K562 (cell line): ENCODE measurements around the gene SLC15A1. TPM values are rescaled to one million over a fixed set of nuclear protein-coding genes. Genes with fewer than 3 reads are reported as not detected.

ENCODE experiments used
- ATAC-seq: fragments of 200-7000 bp; cut with Tn5 transposase; 3 replicates; pipeline ENCODE4 v1.9.1; 2020; ENCODE audit warnings: moderate library complexity
- BruUV-seq: library from RNA; stranded (reverse); fragments of 400-500 nt; replicated peaks from 2 replicates; lab custom pipeline; 2021; lab: Mats Ljungman, UMichigan
- CTCF ChIA-PET: fragments of 300-600 bp; formaldehyde crosslinking; extraction: SDS; loops from one replicate; lab custom pipeline; 2021; ENCODE audit warnings: low intra/inter-chr PET ratio; lab: Yijun Ruan, JAX
- POLR2A ChIA-PET: fragments of 300-600, 350-650 bp; sonication (Branson Sonifier 250); formaldehyde crosslinking; extraction: SDS; loops from one replicate; lab custom pipeline; 2021; ENCODE audit warnings: antibody characterized with exemption, inconsistent platforms; lab: Yijun Ruan, JAX
- DNase-seq, 4 experiments: peaks; one replicate each; pipeline versions ENCODE4 v3.0.0 to v3.0.0-alpha.2; 2011 to 2018; ENCODE audit warnings: low spot score in 3 of 4, mixed read lengths in 3 of 4; ENCODE audit errors: extremely low read depth in 1 of 4
- FAIRE-seq: peaks from 2 replicates; lab custom pipeline; 2011; peaks lifted over from hg19 to GRCh38; lab: Jason Lieb, UNC
- H2AFZ ChIP-seq: 2 replicates; pipeline ENCODE4 v1.6.0; 2011; ENCODE audit warnings: low read depth, low read length, control low read depth, inconsistent platforms
- H3K27ac ChIP-seq: fragments of 200-600 bp; 3 replicates; pipeline ENCODE4 v1.8.0; 2011; ENCODE audit warnings: low read depth, mild to moderate bottlenecking, control low read depth, inconsistent platforms, low read length, moderate library complexity, mixed read lengths; ENCODE audit errors: extremely low read depth
- H3K27me3 ChIP-seq, 2 experiments: fragments of 300-600 bp in 1 of 2; 2 replicates in 1 of 2; 3 replicates in 1 of 2; pipeline versions ENCODE4 v1.6.0 to v1.8.0; 2011; ENCODE audit warnings: inconsistent platforms in 2 of 2, low read length in 2 of 2, mild to moderate bottlenecking in 1 of 2, mixed read lengths in 1 of 2, moderate library complexity in 1 of 2; ENCODE audit not compliant: control insufficient read depth in 2 of 2, insufficient read depth in 2 of 2
- H3K36me3 ChIP-seq: fragments of 300-600 bp; 3 replicates; pipeline ENCODE4 v1.8.0; 2011; ENCODE audit warnings: mild to moderate bottlenecking, low read length, inconsistent platforms; ENCODE audit not compliant: control insufficient read depth, insufficient read depth
- H3K4me1 ChIP-seq, 2 experiments: fragments of 200-600 bp in 1 of 2; replicated peaks in 1 of 2; 2 replicates in 1 of 2; 3 replicates in 1 of 2; pipeline versions ENCODE4 v1.5.1 to v1.8.0; 2011; ENCODE audit warnings: inconsistent platforms in 2 of 2, low read length in 2 of 2, mild to moderate bottlenecking in 1 of 2, mixed read lengths in 1 of 2, moderate library complexity in 1 of 2; ENCODE audit not compliant: control insufficient read depth in 2 of 2, insufficient read depth in 2 of 2
- H3K4me2 ChIP-seq: 2 replicates; pipeline ENCODE4 v1.6.1; 2011; ENCODE audit warnings: low read length, control low read depth, inconsistent platforms, mixed read lengths; ENCODE audit not compliant: insufficient read depth
- H3K4me3 ChIP-seq: fragments of 200-600 bp; sonication (generic), shearing (Covaris generic); 2 replicates; pipeline ENCODE4 v1.5.1; 2016; ENCODE audit warnings: control low read depth, inconsistent platforms
- H3K79me2 ChIP-seq: fragments of 200-600 bp; 3 replicates; pipeline ENCODE4 v1.8.0; 2011; ENCODE audit warnings: low read length, inconsistent platforms; ENCODE audit not compliant: control insufficient read depth, insufficient read depth
- H3K9ac ChIP-seq, 2 experiments: 2 replicates each; pipeline versions ENCODE4 v1.6.0 to v1.6.1; 2011; ENCODE audit warnings: low read depth in 2 of 2, low read length in 2 of 2, control low read depth in 1 of 2, inconsistent platforms in 1 of 2, mild to moderate bottlenecking in 1 of 2, mixed read lengths in 1 of 2; ENCODE audit not compliant: insufficient read depth in 1 of 2
- H3K9me1 ChIP-seq: one replicate; pipeline ENCODE4 v1.6.0; 2011; ENCODE audit warnings: inconsistent platforms, mild to moderate bottlenecking, low read length, moderate library complexity; ENCODE audit not compliant: control insufficient read depth, insufficient read depth
- H3K9me3 ChIP-seq: replicated peaks from 2 replicates; pipeline ENCODE4 v1.5.1; 2011; ENCODE audit warnings: low read depth, low read length, inconsistent platforms; ENCODE audit not compliant: control insufficient read depth, insufficient read depth
- H4K20me1 ChIP-seq: replicated peaks from 2 replicates; pipeline ENCODE4 v1.6.1; 2011; ENCODE audit warnings: low read length, inconsistent platforms, mixed read lengths; ENCODE audit not compliant: control insufficient read depth, insufficient read depth
- DPF2 ChIP-seq: fragments of 450-650 bp; IDR thresholded peaks from 2 replicates; pipeline ENCODE4 v1.6.1; 2016
- FOSL1 ChIP-seq: fragments of 200-800 bp; sonication (Bioruptor generic); conservative IDR thresholded peaks from 2 replicates; pipeline ENCODE4 v1.6.1; 2016; ENCODE audit warnings: missing genetic modification characterization, missing compliant biosample characterization
- FOXA3 ChIP-seq, 2 experiments: fragments of 450-650 bp in 1 of 2; sonication (generic) in 1 of 2; formaldehyde crosslinking; IDR thresholded peaks in 1 of 2; conservative IDR thresholded peaks in 1 of 2; 2 replicates each; pipeline versions ENCODE4 v1.4.0 to v1.8.0; 2020 to 2022; ENCODE audit warnings: mild to moderate bottlenecking in 2 of 2, missing genetic modification reagents in 1 of 2
- HDGF ChIP-seq: fragments of 450-650 bp; IDR thresholded peaks from 2 replicates; pipeline ENCODE4 v1.6.1; 2016
- HLTF ChIP-seq: fragments of 450-650 bp; IDR thresholded peaks from 2 replicates; pipeline ENCODE4 v1.6.1; 2016
- NFYB ChIP-seq: IDR thresholded peaks from 2 replicates; pipeline ENCODE4 v1.6.1; 2011; ENCODE audit warnings: mild to moderate bottlenecking, moderate library complexity; ENCODE audit not compliant: insufficient read length; ENCODE audit errors: extremely low read depth
- NR2C1 ChIP-seq, 2 experiments: fragments of 450-650 bp; IDR thresholded peaks; 2 replicates each; pipeline ENCODE4 v1.6.1; 2017; ENCODE audit warnings: mild to moderate bottlenecking in 2 of 2, antibody characterized with exemption in 1 of 2, inconsistent platforms in 1 of 2, missing compliant biosample characterization in 1 of 2, missing genetic modification characterization in 1 of 2
- NRF1 ChIP-seq, 2 experiments: fragments of 450-650 bp; IDR thresholded peaks in 1 of 2; conservative IDR thresholded peaks in 1 of 2; 2 replicates each; pipeline ENCODE4 v1.6.1; 2014; ENCODE audit warnings: mild to moderate bottlenecking in 2 of 2
- PML ChIP-seq: IDR thresholded peaks from 2 replicates; pipeline ENCODE4 v1.6.1; 2012; ENCODE audit warnings: low read length, inconsistent platforms
- RBM22 ChIP-seq: fragments of 200-400 bp; formaldehyde crosslinking; IDR thresholded peaks from 2 replicates; pipeline ENCODE4 v1.6.1; 2018; ENCODE audit warnings: low read length, low read depth; ENCODE audit not compliant: poor library complexity, severe bottlenecking
- SMAD2 ChIP-seq: fragments of 150-350 bp; IDR thresholded peaks from 2 replicates; pipeline ENCODE4 v1.6.1; 2014; ENCODE audit warnings: low read depth, mild to moderate bottlenecking, low read length
- SP1 ChIP-seq: sonication (generic); formaldehyde crosslinking; IDR thresholded peaks from 2 replicates; pipeline ENCODE4 v1.8.1; 2022; ENCODE audit warnings: mild to moderate bottlenecking, missing genetic modification reagents
- ZNF212 ChIP-seq: fragments of 450-650 bp; formaldehyde crosslinking; IDR thresholded peaks from 2 replicates; pipeline ENCODE4 v1.4.0; 2020; ENCODE audit warnings: mild to moderate bottlenecking
- ZNF699 ChIP-seq: fragments of 250-450 bp; sonication (Bioruptor Pico); IDR thresholded peaks from 2 replicates; pipeline ENCODE4 v1.8.0; 2021; ENCODE audit warnings: mild to moderate bottlenecking, moderate library complexity; ENCODE audit not compliant: insufficient replicate concordance
- ZNF75A ChIP-seq: fragments of 450-650 bp; formaldehyde crosslinking; IDR thresholded peaks from 2 replicates; pipeline ENCODE4 v1.4.0; 2020; ENCODE audit warnings: mild to moderate bottlenecking
- ZZZ3 ChIP-seq: fragments of 450-650 bp; IDR thresholded peaks from 2 replicates; pipeline ENCODE4 v1.6.1; 2016; ENCODE audit warnings: antibody characterized with exemption, mild to moderate bottlenecking, moderate library complexity
- WGBS: fragments of 100-300 bp; shearing (Covaris generic); methylation state at CpG from one replicate; pipeline ENCODE4 v1.1.6; 2016; ENCODE audit warnings: low coverage, mixed read lengths; ENCODE audit not compliant: insufficient coverage; ENCODE audit errors: missing lambda C conversion rate; 5-methylcytosine and 5-hydroxymethylcytosine counted together
- in situ Hi-C: fragments of 300-500 bp; cut with MboI; formaldehyde crosslinking; loops from 4 replicates; pipeline ENCODE4 v1.15.0; 2018; ENCODE audit warnings: inconsistent platforms, mixed read lengths
- intact Hi-C: fragments of 100-400 bp; cut with micrococcal nuclease; formaldehyde crosslinking; loops from 2 replicates; pipeline ENCODE4 v1.14.2; 2022
- polyA plus RNA-seq, 8 experiments: library from polyadenylated mRNA; depleted of rRNA in 4 of 8; stranded (reverse) in 5 of 8; unstranded in 3 of 8; fragments of >200 nt; fragmentation: Nextera tagmentation in 2 of 8; fragmentation: Illumina TruSeq in 1 of 8; extraction: Ambion mirVana in 2 of 8; extraction: Trizol in 1 of 8; gene quantifications; 2 replicates each; pipeline versions ENCODE4 v1.2.1 to v1.2.3, GENCODE V29; 2011 to 2014; ENCODE audit warnings: inconsistent platforms in 1 of 8, missing spikeins in 1 of 8
- total RNA-seq, 7 experiments: library from RNA; depleted of rRNA in 6 of 7; stranded (reverse); fragments of >200 nt in 6 of 7; fragmentation: Illumina TruSeq in 2 of 7; extraction: Trizol in 2 of 7; gene quantifications; 2 replicates each; pipeline versions ENCODE4 v1.2.1 to v1.2.3, GENCODE V29; 2011 to 2021; ENCODE audit warnings: low replicate concordance in 1 of 7
- TF ChIP-seq, protein P1 (sequence below): sonication (generic); formaldehyde crosslinking; IDR thresholded peaks from 2 replicates; pipeline ENCODE4 v1.8.0; 2022; ENCODE audit warnings: mild to moderate bottlenecking, missing genetic modification reagents
- TF ChIP-seq, protein P2 (sequence below): fragments of 450-650 bp; IDR thresholded peaks from 2 replicates; pipeline ENCODE4 v1.6.1; 2016; ENCODE audit warnings: borderline replicate concordance

Gene SLC15A1
- total and polyA plus RNA-seq, 9 of the 15 experiments (the other 6 are each of a cell fraction or from before 2014, with no cell fraction given): not detected

DNA sequence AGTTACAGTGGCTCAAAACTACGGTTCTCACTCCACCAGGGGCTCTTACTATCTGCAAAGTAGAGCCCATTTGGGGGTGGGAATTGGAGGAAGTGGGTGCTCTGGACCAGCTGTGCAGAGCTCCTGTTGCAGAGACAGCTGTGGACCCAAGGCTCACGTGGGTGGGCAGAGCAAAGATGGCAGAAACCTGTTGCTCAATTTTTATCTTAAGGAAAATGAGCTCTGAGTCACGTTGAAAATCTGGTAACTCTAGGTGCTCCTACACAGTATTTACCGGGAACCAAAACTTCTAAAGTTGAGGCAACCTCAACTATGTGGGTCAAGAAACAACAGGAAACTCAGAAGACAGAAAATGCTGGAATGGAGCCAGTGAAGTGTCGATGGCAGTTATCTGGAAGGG lies 30.2 kb upstream of the SLC15A1 start (continued):
- no peak for TF ChIP-seq FOSL1 (tag)
- TF ChIP-seq NFYB: no peak
- TF ChIP-seq ZNF699 (CRISPR knock-in tag): no peak
- no peak for TF ChIP-seq ZNF212 (CRISPR knock-in tag)
- TF ChIP-seq PML: no peak
- TF ChIP-seq HLTF: no peak
- TF ChIP-seq, protein P1, sequence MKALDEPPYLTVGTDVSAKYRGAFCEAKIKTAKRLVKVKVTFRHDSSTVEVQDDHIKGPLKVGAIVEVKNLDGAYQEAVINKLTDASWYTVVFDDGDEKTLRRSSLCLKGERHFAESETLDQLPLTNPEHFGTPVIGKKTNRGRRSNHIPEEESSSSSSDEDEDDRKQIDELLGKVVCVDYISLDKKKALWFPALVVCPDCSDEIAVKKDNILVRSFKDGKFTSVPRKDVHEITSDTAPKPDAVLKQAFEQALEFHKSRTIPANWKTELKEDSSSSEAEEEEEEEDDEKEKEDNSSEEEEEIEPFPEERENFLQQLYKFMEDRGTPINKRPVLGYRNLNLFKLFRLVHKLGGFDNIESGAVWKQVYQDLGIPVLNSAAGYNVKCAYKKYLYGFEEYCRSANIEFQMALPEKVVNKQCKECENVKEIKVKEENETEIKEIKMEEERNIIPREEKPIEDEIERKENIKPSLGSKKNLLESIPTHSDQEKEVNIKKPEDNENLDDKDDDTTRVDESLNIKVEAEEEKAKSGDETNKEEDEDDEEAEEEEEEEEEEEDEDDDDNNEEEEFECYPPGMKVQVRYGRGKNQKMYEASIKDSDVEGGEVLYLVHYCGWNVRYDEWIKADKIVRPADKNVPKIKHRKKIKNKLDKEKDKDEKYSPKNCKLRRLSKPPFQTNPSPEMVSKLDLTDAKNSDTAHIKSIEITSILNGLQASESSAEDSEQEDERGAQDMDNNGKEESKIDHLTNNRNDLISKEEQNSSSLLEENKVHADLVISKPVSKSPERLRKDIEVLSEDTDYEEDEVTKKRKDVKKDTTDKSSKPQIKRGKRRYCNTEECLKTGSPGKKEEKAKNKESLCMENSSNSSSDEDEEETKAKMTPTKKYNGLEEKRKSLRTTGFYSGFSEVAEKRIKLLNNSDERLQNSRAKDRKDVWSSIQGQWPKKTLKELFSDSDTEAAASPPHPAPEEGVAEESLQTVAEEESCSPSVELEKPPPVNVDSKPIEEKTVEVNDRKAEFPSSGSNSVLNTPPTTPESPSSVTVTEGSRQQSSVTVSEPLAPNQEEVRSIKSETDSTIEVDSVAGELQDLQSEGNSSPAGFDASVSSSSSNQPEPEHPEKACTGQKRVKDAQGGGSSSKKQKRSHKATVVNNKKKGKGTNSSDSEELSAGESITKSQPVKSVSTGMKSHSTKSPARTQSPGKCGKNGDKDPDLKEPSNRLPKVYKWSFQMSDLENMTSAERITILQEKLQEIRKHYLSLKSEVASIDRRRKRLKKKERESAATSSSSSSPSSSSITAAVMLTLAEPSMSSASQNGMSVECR (CRISPR knock-in tag): no peak

DNA sequence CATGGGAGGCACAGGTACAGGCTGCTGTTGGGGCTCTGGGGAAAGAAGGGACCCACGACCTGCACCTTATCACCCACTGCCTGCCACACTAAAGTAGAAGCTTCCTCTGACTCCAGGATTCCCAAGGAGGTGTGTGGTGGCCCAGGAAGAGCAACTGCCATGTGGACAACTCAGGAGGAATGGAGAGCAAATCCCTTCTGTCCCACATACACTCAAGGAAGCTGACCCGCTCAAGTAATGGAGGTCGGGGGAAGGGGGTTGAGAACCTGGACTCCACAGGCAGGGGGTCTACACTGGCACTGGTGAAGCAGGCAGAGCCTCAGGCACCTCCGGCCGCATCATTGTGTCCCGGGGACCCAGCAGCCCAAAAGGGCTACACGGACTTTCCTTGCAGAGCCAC lies 29.4 kb upstream of the SLC15A1 start:
- intact Hi-C loops (no loop called here), in situ Hi-C loops (no loop called here)
- no peak overlapping the region for H3K27ac ChIP-seq
- no peaks in the 10 kb centered on the region for H3K9me3 ChIP-seq
- H3K9ac ChIP-seq: no peak overlapping the region
- H3K4me3 ChIP-seq: no peak overlapping the region
- peaks cover 16 to 57% of the 10 kb centered on the region in 2 experiments for H3K27me3 ChIP-seq
- BruUV-seq: no TSS peak
- no peak overlapping the region for H3K4me2 ChIP-seq
- no peaks in the 10 kb centered on the region for H3K4me1 ChIP-seq
- no peak for FAIRE-seq
- ChIA-PET CTCF (no interaction called here), POLR2A (no interaction called here)
- no peaks in the 10 kb centered on the region for H3K9me1 ChIP-seq
- no peaks in the 10 kb centered on the region for H4K20me1 ChIP-seq
- WGBS: 2% methylated on average over 7 of the region's 7 CpGs
- no peak overlapping the region for H2AFZ ChIP-seq
- H3K36me3 ChIP-seq: no peaks in the 10 kb centered on the region
- no peaks in the 10 kb centered on the region for H3K79me2 ChIP-seq
- ATAC-seq: no peak
- no peak for DNase-seq
- TF ChIP-seq, protein P2, sequence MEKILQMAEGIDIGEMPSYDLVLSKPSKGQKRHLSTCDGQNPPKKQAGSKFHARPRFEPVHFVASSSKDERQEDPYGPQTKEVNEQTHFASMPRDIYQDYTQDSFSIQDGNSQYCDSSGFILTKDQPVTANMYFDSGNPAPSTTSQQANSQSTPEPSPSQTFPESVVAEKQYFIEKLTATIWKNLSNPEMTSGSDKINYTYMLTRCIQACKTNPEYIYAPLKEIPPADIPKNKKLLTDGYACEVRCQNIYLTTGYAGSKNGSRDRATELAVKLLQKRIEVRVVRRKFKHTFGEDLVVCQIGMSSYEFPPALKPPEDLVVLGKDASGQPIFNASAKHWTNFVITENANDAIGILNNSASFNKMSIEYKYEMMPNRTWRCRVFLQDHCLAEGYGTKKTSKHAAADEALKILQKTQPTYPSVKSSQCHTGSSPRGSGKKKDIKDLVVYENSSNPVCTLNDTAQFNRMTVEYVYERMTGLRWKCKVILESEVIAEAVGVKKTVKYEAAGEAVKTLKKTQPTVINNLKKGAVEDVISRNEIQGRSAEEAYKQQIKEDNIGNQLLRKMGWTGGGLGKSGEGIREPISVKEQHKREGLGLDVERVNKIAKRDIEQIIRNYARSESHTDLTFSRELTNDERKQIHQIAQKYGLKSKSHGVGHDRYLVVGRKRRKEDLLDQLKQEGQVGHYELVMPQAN: no peak
- no peak for TF ChIP-seq ZNF75A
- no peak for TF ChIP-seq FOXA3 (CRISPR knock-in tag; conservative IDR thresholded peaks at IDR 0.05 in 1 of 2, IDR thresholded peaks at IDR 0.05 in 1 of 2)
- TF ChIP-seq ZZZ3: no peak
- TF ChIP-seq SMAD2: no peak
- TF ChIP-seq NRF1 (conservative IDR thresholded peaks at IDR 0.05 in 1 of 2, IDR thresholded peaks at IDR 0.05 in 1 of 2): no peak
- TF ChIP-seq NR2C1 (IDR thresholded peaks at IDR 0.05): no peak
- no peak for TF ChIP-seq NR2C1 (tag; IDR thresholded peaks at IDR 0.05)
- TF ChIP-seq SP1: no peak
- TF ChIP-seq DPF2: no peak
- TF ChIP-seq HDGF: no peak
- no peak for TF ChIP-seq RBM22
